Tibial nerve (tissue), 3 donors: ENCODE results near the gene LRRC4C.

Source experiments
- CTCF ChIP-seq, 5 experiments: fragments of 200-600 bp in 3 of 5; fragments of 450-650 bp in 2 of 5; sonication (generic) in 3 of 5; IDR thresholded peaks; one replicate each; pipeline ENCODE4 v1.5.1; 2016 to 2019; ENCODE audit warnings: antibody characterized with exemption in 5 of 5, mild to moderate bottlenecking in 3 of 5, moderate library complexity in 2 of 5
- POLR2A ChIP-seq, 2 donors: fragments of 450-650 bp; IDR thresholded peaks; one replicate each; pipeline ENCODE4 v1.6.1; 2017; ENCODE audit warnings: antibody characterized with exemption in 2 of 2, mild to moderate bottlenecking in 2 of 2, moderate library complexity in 2 of 2

- no peak for TF ChIP-seq POLR2A (IDR thresholded peaks at IDR 0.05)
- no peak for TF ChIP-seq CTCF (IDR thresholded peaks at IDR 0.05)
Measured at GRCh38 chr11:40924915-40925314, 534.5 kb downstream of the LRRC4C start.
